GM19324 (cell line): ENCODE results near the gene ANKHD1.

Source experiments
- ATAC-seq: cut with Tn5 transposase; IDR thresholded peaks from one replicate; pipeline ENCODE4 v1.9.1; 2021; ENCODE audit warnings: mild to moderate bottlenecking, moderate library complexity; ENCODE audit not compliant: unreplicated experiment, low FRiP score

ANKHD1 gene

DNA sequence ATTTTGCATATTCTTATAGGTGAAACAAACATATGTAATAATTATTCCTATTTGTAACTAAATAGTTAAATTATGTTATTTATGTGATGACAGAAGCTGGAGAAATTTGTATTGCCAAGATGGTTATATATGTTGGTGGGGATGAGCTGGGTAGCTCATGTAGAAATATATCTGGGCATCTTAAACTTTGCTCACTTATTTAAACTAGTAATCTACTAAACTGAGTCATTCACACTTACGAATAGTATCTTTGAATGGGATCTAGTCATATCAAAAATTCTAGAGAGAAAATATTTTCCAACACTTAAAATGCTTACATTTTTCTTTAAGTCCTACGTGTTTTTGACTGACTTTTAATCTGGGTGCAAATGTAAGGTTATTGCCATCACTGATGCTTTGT, 101.2 kb downstream of the ANKHD1 start:
- ATAC-seq: no peak

DNA sequence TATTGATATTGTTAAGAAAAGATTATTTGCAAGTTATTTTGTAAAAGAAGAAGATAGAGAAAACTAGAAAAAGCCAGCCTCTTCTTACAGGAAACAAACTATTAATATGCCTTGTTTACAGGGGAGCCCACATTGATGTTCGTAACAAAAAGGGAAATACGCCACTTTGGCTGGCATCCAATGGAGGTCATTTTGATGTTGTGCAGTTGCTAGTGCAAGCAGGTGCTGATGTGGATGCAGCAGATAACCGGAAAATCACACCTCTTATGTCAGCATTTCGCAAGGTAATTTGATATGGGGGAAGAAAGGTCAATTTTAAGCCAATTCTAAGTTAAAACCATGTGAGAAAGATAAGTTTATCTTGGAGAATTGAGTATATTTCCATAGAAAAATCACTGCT, 108.3 kb downstream of the ANKHD1 start:
- ATAC-seq: no peak

DNA sequence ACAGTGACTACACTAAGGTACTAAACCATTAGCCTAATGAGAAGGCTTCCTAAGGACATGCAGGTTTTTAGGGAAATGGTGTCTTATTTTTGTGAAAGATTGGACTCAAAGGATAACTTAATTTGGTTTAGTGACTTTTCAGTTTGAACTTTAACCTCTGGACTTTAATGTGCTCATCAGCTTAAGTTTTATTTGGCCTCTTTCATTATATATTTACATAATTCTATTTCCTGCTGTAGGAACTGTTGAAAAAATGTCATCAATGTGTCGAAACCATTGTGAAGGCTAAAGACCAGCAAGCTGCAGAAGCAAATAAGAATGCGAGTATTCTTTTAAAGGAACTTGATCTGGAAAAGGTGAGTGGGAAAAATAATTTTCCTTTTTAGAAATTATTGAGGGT, 111.5 kb downstream of the ANKHD1 start:
- no peak for ATAC-seq

DNA sequence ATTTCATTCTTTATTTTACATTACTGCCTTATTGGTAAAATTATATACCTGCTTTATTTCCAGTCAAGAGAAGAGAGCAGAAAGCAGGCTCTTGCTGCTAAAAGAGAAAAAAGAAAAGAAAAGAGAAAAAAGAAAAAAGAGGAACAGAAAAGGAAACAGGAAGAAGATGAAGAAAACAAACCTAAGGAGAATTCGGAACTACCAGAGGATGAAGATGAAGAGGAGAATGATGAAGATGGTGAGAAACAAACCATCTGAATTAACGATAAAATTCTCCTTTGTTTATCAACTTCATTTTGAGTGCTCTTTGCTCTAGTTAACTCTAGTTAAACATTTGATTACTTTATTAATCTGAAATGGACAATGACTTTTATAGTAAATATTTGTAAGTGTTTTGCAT, 122.4 kb downstream of the ANKHD1 start:
- ATAC-seq: no peak

DNA sequence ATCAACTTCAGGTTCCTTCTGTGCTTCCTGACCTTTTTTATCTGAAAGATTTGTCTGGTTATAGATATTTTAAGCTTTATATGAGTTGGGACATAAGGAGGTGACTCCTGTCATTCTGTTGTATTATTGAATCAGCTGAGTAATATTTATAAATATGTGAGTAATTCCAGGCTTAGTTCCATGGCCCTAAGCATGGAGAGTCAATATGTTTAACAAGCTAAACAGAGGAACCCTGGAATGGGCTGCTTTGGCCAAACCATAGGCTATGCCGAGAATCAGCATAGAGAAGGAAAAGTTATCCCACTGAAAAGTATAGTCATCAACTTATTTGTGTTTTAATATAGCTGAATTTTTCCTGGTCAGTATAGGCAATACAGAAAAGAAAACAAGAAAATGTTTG, 138.6 kb downstream of the ANKHD1 start:
- ATAC-seq: no peak

DNA sequence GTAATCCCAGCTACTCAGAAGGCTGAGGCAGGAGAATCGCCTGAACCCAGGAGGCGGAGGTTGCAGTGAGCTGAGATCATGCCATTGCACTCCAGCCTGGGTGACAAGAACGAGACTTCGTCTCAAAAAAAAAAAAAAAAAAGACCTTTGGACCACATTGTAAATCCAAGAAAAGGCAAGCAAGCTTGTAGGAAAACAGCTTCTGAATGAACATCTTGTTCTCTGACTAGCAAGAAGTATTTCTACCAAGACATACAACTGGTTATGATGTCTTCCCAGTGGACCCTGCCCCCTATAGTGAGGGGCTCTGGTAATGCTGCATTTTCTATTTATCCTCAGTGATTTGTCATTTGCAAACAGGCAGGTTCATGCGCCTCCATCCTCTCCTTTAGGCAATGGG, 141.3 kb downstream of the ANKHD1 start:
- ATAC-seq: no peak

DNA sequence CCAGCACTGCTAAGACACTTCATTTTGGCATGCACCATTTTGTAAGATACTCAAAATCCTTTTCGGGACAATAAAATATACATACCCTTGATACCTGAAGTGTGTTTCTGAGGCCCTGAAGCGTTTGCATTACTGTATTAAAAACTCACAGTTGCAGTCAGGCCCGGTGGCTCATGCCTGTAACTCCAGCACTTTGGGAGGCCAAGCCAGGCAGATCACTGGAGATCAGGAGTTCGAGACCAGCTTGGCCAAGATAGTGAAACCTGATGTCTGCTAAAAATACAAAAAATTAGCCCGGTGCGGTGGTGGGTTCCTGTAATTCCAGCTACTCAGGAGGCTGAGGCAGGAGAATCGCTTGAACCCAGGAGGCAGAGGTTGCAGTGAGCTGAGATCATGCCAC, 143.4 kb downstream of the ANKHD1 start:
- ATAC-seq: no peak

DNA sequence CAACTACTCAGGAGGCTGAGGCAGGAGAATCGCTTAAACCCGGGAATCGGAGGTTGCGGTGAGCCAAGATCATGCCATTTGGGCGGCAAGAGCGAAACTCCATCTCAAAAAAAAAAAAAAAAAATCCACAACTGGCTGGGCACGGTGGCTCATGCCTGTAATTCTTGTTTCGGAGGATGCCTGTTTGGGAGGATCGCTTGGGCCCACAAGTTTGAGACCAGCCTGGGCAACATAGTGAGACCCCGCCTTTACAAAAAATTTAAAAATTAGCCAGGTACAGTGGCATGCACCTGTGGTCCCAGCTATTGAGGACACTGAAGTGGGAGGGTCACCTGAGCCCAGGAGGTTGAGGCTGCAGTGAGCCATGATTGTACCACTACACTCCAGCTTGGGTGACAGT, 144.0 kb downstream of the ANKHD1 start:
- ATAC-seq: no peak

DNA sequence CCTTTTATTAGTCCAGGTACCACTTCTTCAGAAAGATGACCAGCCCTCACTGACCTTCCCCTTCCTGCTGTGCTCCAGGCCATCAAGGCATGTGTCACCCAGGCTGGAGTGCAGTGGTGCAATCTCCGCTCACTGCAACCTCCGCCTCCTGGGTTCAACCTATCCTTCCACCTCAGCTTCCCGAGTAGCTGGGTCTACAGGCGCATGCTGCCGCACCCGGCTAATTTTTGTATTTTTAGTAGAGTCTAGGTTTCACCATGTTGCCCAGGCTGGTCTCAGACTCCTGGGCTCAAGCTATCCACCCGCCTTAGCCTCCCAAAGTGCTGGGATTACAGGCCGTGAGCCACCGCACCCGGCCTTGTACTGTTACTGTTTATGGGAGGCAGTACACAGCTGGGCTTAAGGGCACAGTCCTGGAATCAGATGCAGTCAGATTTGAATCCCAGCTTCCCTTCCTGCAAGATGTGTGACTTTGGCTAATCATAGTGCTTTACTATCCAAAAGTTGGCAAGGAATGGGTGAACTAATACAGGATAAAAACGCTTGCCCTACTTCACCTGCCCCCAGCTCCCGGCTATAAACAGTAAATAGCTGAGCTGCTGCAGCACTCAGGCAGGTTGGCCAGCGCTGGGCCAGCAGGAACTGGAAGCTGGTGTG, 145.3 kb downstream of the ANKHD1 start:
- no peak for ATAC-seq

DNA sequence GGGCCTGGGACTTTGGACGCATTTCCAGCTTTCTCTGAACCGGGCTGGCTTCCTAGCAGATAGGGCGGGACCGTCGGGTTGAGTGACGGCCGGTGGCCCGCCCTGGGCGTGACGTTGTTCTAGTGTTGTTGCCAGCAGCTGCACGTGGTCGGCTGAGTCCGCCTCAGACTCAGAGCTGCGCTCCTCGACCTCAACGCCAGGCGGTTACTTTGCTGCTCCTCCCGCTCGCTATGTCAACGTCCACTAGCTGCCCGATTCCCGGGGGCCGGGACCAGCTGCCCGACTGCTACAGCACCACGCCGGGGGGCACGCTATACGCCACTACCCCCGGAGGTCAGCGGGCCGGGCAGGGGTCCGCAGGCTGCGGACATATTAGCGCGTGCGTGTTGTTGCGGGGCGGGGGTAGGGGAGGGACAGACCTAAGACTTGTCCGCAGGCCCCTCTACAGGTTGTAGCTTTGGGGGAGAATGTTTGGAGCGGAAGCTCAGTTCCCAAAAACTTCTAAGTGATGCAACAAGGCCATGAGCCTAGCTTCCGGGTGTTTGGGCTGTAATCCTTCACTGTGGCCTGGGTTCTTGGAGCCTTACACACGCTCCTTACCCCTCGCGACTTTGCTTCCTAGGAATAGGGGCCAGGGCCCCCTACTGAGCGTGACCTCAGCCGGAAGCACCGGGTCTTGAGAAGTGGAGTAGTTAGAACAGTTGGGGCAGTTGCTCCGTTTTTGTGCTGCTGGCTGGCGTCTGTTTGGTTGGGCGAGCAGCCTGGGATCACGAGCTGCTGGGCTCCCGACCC, 146.1 kb downstream of the ANKHD1 start, which contains the start of gene EIF4EBP3:
Gene EIF4EBP3, plus strand, starts transcription at position 155 of the 792 bp plus-strand sequence. Its CDS starts 76 bp downstream, at position 231.
- peak; percentile 95 for ATAC-seq

DNA sequence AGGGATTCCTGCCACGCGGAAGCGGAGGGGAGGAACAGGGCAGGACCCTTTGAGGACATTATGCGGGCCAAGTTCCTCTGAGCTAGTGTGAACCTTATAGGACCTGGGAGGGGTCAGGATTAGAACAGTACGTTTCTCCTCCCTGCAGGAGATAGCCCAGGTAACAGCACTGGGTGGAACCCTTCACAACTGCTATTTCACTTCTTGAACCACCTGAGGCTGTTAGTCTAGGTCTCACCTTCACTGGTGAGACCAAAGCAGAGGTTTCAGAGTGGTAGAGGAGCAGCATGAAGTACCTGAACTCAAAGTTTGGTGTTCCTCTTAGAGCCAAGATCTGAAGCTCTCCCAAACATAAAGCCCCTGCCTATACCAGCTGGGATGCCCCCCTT, 146.7 kb downstream of the ANKHD1 start:
- ATAC-seq: no peak

DNA sequence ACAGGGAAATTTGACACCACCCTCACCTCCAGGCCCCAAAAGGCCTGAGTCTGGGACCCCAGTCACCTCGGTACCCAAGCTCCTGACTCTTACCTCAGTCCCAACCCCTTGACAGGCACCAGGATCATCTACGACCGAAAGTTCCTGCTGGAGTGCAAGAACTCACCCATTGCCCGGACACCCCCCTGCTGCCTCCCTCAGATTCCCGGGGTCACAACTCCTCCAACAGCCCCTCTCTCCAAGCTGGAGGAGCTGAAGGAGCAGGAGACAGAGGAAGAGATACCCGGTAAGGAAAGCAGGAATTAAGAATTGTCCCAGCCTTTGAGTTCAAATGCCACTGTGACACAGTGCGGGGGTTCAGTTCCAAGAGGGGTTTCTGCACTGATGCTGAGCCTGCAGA, 147.2 kb downstream of the ANKHD1 start:
- no peak for ATAC-seq

DNA sequence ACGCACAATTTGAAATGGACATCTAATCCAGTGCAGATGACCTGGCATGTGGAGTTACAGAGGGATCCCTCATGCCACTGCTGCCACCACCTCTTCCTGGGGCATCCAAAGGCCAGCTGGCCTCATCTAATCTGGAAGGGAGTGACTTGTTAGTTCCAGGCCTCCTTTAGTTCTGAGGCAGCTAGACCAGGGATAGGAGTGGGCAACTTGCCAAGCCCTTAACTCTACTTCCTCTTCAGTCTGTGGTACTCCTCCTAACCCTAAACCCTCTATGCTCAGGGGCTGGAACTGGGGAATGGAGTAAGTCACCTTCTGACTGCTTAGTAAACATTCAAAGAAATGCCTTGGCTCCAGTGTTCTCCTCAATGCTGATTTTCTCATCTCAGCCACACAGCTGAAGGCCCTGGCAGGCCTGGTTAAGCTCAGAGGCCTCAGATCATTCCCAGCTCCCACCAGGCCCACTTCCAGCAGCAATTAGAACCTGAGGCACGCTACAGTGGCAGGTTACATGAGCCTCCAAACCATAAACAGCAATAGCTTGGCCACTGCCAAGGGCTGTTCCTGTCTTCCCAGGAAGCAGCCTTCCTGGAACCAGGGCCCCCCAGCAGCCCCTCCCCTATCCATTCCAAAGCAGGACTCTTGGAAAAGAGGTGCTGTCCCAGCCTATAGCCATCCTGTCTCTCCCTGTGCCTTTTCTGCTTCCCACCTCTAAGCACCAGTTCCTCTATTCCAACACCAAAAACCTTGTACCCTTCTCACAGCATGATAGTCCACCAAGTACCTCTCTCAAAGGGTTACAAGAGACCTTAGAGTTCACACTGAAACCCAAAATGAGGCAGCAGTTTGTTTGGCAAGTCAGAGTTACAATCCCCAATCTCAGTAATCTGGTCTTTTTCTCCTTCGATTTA, 147.9 kb downstream of the ANKHD1 start:
- no peak for ATAC-seq

DNA sequence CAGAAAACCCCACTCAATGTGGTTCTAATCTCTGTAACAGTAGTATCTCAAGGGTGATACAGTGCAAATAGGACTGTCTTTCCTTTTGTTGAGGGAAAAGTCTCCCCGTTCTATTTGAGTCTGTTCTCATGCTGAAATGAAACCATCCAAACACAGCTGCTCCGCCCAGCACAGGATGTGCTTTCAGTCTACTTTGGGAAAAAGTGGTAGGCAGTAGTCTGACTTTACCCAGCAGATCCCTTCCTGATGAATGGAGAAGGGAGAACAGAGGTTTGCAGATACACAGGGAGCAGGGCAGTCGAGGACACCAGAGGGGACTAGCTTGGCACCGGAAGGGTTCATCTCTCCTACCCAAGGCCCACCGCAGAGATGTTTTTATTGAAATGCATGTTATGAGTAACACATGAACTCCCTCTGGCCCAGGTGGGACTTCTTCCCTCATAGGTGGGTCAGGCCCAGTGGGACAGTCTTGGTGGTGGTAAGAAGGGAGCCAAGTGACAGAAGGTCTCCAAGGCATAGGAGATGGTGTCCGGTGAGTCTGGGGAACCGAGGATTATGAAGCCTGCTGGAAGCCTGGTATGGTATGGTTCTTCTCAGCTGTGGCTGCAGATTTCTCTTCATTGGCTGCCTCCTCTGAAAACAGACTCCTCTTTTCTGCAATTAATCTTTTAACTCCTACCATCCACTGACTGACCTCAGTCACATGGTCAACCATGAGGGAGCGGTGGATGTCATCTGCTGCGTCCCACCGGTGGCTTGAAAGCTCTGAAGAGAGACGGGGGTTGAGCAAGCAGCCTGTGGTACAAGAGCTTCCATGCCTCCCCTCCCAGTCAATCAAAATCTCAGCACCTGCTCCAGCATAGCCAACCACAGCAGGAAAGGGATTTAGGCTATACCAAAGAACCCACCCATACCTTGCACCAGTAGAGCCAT, 148.8 kb downstream of the ANKHD1 start:
- ATAC-seq: no peak

DNA sequence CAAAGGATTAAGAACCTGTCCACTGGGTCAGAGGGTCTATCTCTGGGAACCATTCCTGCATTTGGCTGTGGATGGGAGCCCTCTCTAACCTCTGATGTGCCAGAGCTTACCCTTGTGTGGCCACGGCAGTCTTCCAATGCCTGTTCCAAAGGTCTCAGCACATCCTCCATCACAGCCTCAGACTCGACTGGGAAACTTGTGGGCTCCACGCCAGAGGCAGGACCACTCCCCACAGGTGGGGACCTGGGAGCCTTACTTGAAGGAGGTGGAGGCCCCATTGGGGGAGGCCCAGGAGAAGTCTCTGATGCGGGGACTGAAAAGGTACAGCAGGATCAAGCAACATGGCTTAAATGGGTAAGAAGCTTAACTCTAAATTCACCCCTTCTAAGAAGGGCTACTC, 150.2 kb downstream of the ANKHD1 start:
- ATAC-seq: no peak

DNA sequence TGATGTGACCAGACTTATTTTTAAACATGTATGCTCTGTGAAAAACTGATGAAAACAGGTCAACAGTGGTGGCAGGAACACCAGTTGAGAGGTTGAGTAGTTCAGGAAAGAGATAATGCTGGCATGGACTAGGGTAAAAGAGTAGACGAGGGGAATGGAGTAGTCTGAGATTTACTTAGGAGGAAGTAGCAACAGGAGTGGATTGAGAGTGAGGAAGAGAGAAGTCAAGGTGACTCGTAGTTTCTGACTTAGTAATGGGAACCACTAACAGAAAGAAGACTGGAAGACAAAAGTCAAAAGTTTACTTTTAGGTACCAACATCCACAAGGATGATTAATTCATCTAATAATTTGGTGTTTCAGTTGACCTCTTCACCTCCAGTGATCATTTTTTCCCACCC, 152.0 kb downstream of the ANKHD1 start:
- ATAC-seq: no peak

DNA sequence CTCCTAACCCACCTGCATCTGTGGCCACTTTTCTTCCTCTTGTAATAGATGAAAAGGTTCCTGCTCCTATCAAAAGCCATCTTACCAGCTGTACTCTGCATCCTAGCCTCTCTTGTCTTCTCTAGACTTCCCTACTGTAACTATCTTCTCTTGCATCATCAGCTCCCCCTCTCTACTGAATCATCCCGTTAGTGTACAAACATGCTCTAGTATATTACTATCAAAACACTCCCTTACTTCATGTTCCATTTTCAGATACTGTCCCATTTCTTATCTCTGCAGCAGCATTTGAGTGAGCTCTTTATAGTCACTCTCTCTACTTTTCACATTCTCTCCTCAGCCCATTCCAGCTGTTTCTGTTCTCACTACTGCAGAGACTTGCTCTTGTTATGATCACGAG, 152.8 kb downstream of the ANKHD1 start:
- ATAC-seq: no peak

DNA sequence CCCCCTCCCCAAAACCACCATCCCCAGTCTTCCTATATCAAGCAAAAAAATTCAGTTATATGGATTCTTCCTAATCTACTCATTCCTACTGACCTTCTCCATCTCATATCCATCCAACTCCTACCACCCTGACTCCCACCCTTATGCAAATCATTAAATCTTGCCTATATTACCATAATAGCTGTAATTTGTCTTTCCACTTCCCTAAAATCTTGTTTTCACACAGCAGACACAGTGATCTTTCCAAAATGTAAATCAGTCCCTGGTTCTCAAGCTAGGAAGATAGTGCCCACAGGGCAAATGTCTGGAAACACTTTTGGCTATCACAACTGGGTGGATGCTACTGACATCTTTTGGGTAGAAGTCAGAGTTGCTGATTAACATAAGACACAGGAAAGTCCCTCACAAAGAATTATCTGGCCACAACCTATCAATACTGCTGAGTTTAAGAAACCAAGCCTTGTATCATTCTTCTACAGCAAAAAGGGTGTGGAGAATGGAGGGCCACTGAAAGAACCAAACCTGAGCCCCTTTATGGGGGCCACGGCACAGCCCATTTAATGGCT, 154.2 kb downstream of the ANKHD1 start:
- no peak for ATAC-seq

DNA sequence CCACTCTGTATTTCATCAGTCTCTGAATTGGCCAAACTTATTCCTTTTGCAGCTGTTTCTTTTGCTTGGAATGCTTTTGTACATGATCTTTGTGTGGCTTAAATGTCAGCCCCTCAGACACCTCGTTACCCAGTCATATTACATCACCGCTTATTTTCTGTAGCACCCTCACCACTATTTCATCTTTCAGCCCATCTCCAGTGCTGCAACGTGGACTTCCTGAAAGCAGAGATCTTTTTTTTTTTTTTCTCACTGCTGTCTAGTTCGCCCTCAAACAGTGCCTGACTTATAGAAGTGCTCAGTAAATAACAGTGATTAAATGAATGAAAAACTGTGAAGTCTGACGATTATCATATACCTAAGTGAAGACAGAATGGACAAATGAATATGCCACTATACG, 154.8 kb downstream of the ANKHD1 start:
- no peak for ATAC-seq
